ENCODE data around the gene MIER2.

GRCh38 chr19:288911-289310 is 55.7 kb downstream of the MIER2 start:
- TF ChIP-seq CTCF (IDR thresholded peaks at IDR 0.05; ENCODE audit: low read depth, low read length, poor library complexity, severe bottlenecking) (no peak), EZH2phosphoT487 (IDR thresholded peaks at IDR 0.05; ENCODE audit: borderline replicate concordance, low read length) (no peak)
